ENCODE data around the gene MCTP1. TPM values are rescaled to one million over a fixed set of nuclear protein-coding genes. Genes with fewer than 3 reads are reported as not detected.
A peak's percentile ranks its signal among the peaks of the same experiment; 100 is the strongest.

The MCTP1 gene
- total and polyA plus RNA-seq, 10 of the 15 experiments (the other 5 are each of a cell fraction or from before 2014, with no cell fraction given), result 12.6 to 45.9 (median 18.8) TPM

GRCh38 chr5:94870511-94871183 lies 414.2 kb downstream of the MCTP1 start:
- ChIA-PET CTCF (interaction anchor here (1.2 kb wide), 1 partner anchor 39 kb away, joined by 3 read pairs; no protein-coding TSS in a partner anchor), RAD21 (ENCODE audit: unreplicated experiment) (no interaction called here), SMC1A (ENCODE audit: uncharacterized antibody, unreplicated experiment) (interaction anchor here (0.9 kb wide), 1 partner anchor 41 kb away, joined by 3 read pairs; no protein-coding TSS in a partner anchor), POLR2A (no interaction called here)
- WGBS (ENCODE audit: insufficient coverage, insufficient replicate concordance, low lambda C conversion rate, missing lambda C conversion rate), result 78% methylated on average over 13 of the region's 13 CpGs
- no peak for ATAC-seq
- DNase-seq (ENCODE audit: low read depth, low spot score), result no peak
- intact Hi-C loops (cut with micrococcal nuclease; ENCODE audit: unreplicated experiment), result no loop called here
- Histone ChIP-seq H4K20me1 (ENCODE audit: control insufficient read depth, insufficient read depth) (no peaks in the 10 kb centered on the region), H3K27me3 (replicated peaks in 1 of 2; ENCODE audit: control insufficient read depth in 2 of 2, insufficient read depth in 2 of 2, low read length in 1 of 2) (no peaks in the 10 kb centered on the region), H3K9me3 (replicated peaks; ENCODE audit: control insufficient read depth, insufficient read depth, low read length) (no peaks in the 10 kb centered on the region), H3K9ac (ENCODE audit: control insufficient read depth, insufficient read depth, low read length) (no peak overlapping the region), H2AFZ (ENCODE audit: control insufficient read depth, low read depth, low read length) (no peak overlapping the region), H3K36me3 (ENCODE audit: control insufficient read depth in 2 of 2, insufficient read depth in 2 of 2, low read length in 1 of 2) (no peaks in the 10 kb centered on the region; a peak in 1 of 4 replicates), H3K4me2 (ENCODE audit: control insufficient read depth, insufficient read depth) (no peak overlapping the region), H3K79me2 (ENCODE audit: control insufficient read depth, insufficient read depth, low read length) (no peaks in the 10 kb centered on the region), H3K4me1 (ENCODE audit: control insufficient read depth, insufficient read depth, low read length) (no peaks in the 10 kb centered on the region), H3K4me3 (no peak overlapping the region), H3K27ac (ENCODE audit: control insufficient read depth, insufficient read depth) (no peak overlapping the region)
- in situ Hi-C loops (cut with MboI), result no loop called here
- BruUV-seq (replicated peaks), result no TSS peak
- no peak for FAIRE-seq
- no peak for TF ChIP-seq RAD51 (IDR thresholded peaks at IDR 0.05)
- no peak for TF ChIP-seq POLR2AphosphoS2 (IDR thresholded peaks at IDR 0.05; ENCODE audit: low read depth, low read length)
- no peak for TF ChIP-seq BMI1 (IDR thresholded peaks at IDR 0.05; ENCODE audit: borderline replicate concordance)
- TF ChIP-seq USF2 (IDR thresholded peaks at IDR 0.05; ENCODE audit: borderline replicate concordance, low read depth, low read length), result no peak
- no peak for TF ChIP-seq ASH2L (IDR thresholded peaks at IDR 0.05; ENCODE audit: borderline replicate concordance, low read depth)
- TF ChIP-seq NFXL1 (IDR thresholded peaks at IDR 0.05; ENCODE audit: borderline replicate concordance), result no peak
- no peak for TF ChIP-seq HDAC6 (IDR thresholded peaks at IDR 0.05; ENCODE audit: unreplicated experiment)
- no peak for TF ChIP-seq CREB1 (IDR thresholded peaks at IDR 0.05; ENCODE audit: low read depth)
- 0 out of 2 replicates have a peak, but pooled peaks have one; percentile 35 for TF ChIP-seq NR2F1 (conservative IDR thresholded peaks at IDR 0.05)
- no peak for TF ChIP-seq ELK1 (IDR thresholded peaks at IDR 0.05; ENCODE audit: low read depth, low read length)
- peak; percentile 56 for TF ChIP-seq NR2C2 (IDR thresholded peaks at IDR 0.05; ENCODE audit: borderline replicate concordance, control insufficient read depth, insufficient read length, low read depth)
- TF ChIP-seq, protein P1, sequence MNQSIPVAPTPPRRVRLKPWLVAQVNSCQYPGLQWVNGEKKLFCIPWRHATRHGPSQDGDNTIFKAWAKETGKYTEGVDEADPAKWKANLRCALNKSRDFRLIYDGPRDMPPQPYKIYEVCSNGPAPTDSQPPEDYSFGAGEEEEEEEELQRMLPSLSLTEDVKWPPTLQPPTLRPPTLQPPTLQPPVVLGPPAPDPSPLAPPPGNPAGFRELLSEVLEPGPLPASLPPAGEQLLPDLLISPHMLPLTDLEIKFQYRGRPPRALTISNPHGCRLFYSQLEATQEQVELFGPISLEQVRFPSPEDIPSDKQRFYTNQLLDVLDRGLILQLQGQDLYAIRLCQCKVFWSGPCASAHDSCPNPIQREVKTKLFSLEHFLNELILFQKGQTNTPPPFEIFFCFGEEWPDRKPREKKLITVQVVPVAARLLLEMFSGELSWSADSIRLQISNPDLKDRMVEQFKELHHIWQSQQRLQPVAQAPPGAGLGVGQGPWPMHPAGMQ (IDR thresholded peaks at IDR 0.05; ENCODE audit: borderline replicate concordance), result no peak
- TF ChIP-seq POU2F2 (IDR thresholded peaks at IDR 0.05; ENCODE audit: borderline replicate concordance, low read depth, low read length), result no peak

Measured in GM12878 (cell line).